NCI-H82 (cell line): Measurements from ENCODE around the gene BIRC2.

ENCODE experiments used
- DNase-seq: peaks from one replicate; lab custom pipeline; 2025; lab: John Stamatoyannopoulos, UW

Gene BIRC2

GRCh38 chr11:102402548-102402947 lies 55.5 kb downstream of the BIRC2 start:
- no peak for DNase-seq

GRCh38 chr11:102405501-102405900 lies 58.5 kb downstream of the BIRC2 start:
- DNase-seq: no peak

- DNase-seq: no peak
These were observed 59.1 kb downstream of the BIRC2 start for GRCh38 chr11:102406099-102406498.

GRCh38 chr11:102407901-102408300 lies 60.9 kb downstream of the BIRC2 start:
- no peak for DNase-seq

GRCh38 chr11:102408339-102408738 lies 61.3 kb downstream of the BIRC2 start:
- DNase-seq: no peak

- DNase-seq: peak; percentile 3
These were observed 63.4 kb downstream of the BIRC2 start for GRCh38 chr11:102410382-102410784.

GRCh38 chr11:102411142-102411541 lies 64.1 kb downstream of the BIRC2 start:
- DNase-seq: no peak

GRCh38 chr11:102413497-102413896 lies 66.5 kb downstream of the BIRC2 start:
- DNase-seq: no peak

GRCh38 chr11:102414559-102414958 lies 67.5 kb downstream of the BIRC2 start:
- no peak for DNase-seq

- DNase-seq: no peak
These were observed 68.4 kb downstream of the BIRC2 start for GRCh38 chr11:102415304-102415916.

GRCh38 chr11:102416976-102417375 lies 70.0 kb downstream of the BIRC2 start:
- DNase-seq: no peak

GRCh38 chr11:102419181-102419580 lies 72.2 kb downstream of the BIRC2 start:
- DNase-seq: no peak

- no peak for DNase-seq
These were observed 73.5 kb downstream of the BIRC2 start for GRCh38 chr11:102420547-102420946.

GRCh38 chr11:102421261-102421660 lies 74.2 kb downstream of the BIRC2 start:
- DNase-seq: peak; percentile 76

- DNase-seq: peak; percentile 53
These were observed 76.1 kb downstream of the BIRC2 start for GRCh38 chr11:102422817-102423712.

GRCh38 chr11:102423936-102424335 lies 76.9 kb downstream of the BIRC2 start:
- no peak for DNase-seq

GRCh38 chr11:102426000-102426399 lies 79.0 kb downstream of the BIRC2 start:
- DNase-seq: no peak

- no peak for DNase-seq
These were observed 79.6 kb downstream of the BIRC2 start for GRCh38 chr11:102426570-102426969.

GRCh38 chr11:102427068-102427467 lies 80.1 kb downstream of the BIRC2 start:
- DNase-seq: no peak
